Measurements from ENCODE around the gene BTBD7.

BTBD7 gene

GRCh38 chr14:93331002-93331727 lies 1.7 kb downstream of the BTBD7 start:
- Histone ChIP-seq H3K9ac (no peak overlapping the region), H3K36me3 (ENCODE audit: insufficient read depth) (no peaks in the 10 kb centered on the region), H3K79me2 (ENCODE audit: insufficient read depth, low read depth) (peaks cover 58% of the 10 kb centered on the region), H3K27me3 (ENCODE audit: insufficient read depth, low read depth) (no peaks in the 10 kb centered on the region), H2AFZ (ENCODE audit: low read depth) (no peak overlapping the region), H3K4me2 (peak overlapping the region; percentile 72), H3K27ac (no peak overlapping the region), H4K20me1 (ENCODE audit: insufficient read depth) (no peaks in the 10 kb centered on the region), H3K4me3 (IDR thresholded peaks at IDR 0.05; ENCODE audit: insufficient read depth, low read depth, low read length) (no peak overlapping the region), H3K4me1 (ENCODE audit: low read depth, poor library complexity, severe bottlenecking) (peaks cover 21% of the 10 kb centered on the region)
- TF ChIP-seq, protein P1, sequence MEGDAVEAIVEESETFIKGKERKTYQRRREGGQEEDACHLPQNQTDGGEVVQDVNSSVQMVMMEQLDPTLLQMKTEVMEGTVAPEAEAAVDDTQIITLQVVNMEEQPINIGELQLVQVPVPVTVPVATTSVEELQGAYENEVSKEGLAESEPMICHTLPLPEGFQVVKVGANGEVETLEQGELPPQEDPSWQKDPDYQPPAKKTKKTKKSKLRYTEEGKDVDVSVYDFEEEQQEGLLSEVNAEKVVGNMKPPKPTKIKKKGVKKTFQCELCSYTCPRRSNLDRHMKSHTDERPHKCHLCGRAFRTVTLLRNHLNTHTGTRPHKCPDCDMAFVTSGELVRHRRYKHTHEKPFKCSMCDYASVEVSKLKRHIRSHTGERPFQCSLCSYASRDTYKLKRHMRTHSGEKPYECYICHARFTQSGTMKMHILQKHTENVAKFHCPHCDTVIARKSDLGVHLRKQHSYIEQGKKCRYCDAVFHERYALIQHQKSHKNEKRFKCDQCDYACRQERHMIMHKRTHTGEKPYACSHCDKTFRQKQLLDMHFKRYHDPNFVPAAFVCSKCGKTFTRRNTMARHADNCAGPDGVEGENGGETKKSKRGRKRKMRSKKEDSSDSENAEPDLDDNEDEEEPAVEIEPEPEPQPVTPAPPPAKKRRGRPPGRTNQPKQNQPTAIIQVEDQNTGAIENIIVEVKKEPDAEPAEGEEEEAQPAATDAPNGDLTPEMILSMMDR (conservative IDR thresholded peaks at IDR 0.05; ENCODE audit: low read depth, low read length): no peak

DNA sequence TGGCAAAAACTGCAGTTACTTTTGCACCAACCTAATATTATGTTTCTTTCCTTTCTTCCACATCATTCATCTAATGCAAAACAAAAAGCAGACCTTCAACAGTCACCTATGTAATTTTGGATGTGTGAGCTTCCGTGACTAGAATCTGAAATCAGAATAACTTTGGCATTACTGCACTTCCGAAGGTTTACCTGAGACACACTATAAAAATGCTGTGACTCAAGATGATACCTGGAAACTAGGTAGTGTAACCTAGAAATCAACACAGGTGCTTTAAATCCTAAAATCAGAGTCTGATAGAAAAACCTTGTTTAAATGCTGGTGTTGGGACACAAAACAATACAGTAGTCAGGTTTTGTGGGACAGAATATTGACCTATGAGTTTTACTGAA lies 2.2 kb downstream of the BTBD7 start:
- TF ChIP-seq, protein P1 (conservative IDR thresholded peaks at IDR 0.05; ENCODE audit: low read depth, low read length): no peak
- H3K27ac ChIP-seq: no peak overlapping the region
- H3K4me2 ChIP-seq: no peak overlapping the region
- H4K20me1 ChIP-seq (ENCODE audit: insufficient read depth): no peaks in the 10 kb centered on the region
- H2AFZ ChIP-seq (ENCODE audit: low read depth): no peak overlapping the region
- no peak overlapping the region for H3K9ac ChIP-seq
- H3K4me1 ChIP-seq (ENCODE audit: low read depth, poor library complexity, severe bottlenecking): peaks cover 21% of the 10 kb centered on the region
- no peaks in the 10 kb centered on the region for H3K27me3 ChIP-seq (ENCODE audit: insufficient read depth, low read depth)
- no peaks in the 10 kb centered on the region for H3K36me3 ChIP-seq (ENCODE audit: insufficient read depth)
- no peak overlapping the region for H3K4me3 ChIP-seq (IDR thresholded peaks at IDR 0.05; ENCODE audit: insufficient read depth, low read depth, low read length)
- H3K79me2 ChIP-seq (ENCODE audit: insufficient read depth, low read depth): peaks cover 62% of the 10 kb centered on the region

DNA sequence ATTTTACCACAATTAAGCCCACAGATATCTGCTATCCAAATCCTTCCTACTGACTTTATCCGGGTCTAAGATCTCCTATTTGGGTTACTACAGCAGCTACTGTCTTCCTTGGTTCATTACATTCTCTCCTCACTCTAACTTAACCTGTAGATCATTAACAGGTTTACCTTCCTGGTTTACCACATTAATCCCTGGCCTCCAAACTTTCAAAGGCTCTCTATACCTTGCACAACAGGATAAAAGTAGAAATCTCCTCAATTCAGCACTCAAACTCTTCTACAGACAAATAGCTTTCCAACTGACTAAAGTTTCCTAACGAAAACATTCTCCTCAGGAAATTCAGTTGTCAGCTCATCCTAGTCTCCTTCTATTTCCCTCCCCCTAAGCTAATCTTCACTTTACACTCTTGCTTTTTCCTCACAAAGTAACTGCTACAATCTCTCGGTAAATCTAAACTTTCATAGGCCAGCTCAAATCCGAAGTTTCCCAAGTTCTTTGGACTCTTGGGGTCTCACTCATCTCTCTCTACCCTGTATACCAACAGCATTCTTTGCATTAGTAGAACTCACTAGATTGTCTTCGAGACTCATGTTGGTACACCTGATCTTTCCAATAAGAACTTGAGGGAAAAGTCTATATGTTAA lies 2.7 kb downstream of the BTBD7 start:
- H3K27me3 ChIP-seq (ENCODE audit: insufficient read depth, low read depth): no peaks in the 10 kb centered on the region
- no peaks in the 10 kb centered on the region for H3K36me3 ChIP-seq (ENCODE audit: insufficient read depth)
- no peak overlapping the region for H2AFZ ChIP-seq (ENCODE audit: low read depth)
- no peak overlapping the region for H3K9ac ChIP-seq
- no peak overlapping the region for H3K27ac ChIP-seq
- H3K4me3 ChIP-seq (IDR thresholded peaks at IDR 0.05; ENCODE audit: insufficient read depth, low read depth, low read length): no peak overlapping the region
- H3K79me2 ChIP-seq (ENCODE audit: insufficient read depth, low read depth): peaks cover 68% of the 10 kb centered on the region
- TF ChIP-seq, protein P1 (conservative IDR thresholded peaks at IDR 0.05; ENCODE audit: low read depth, low read length): no peak
- H3K4me2 ChIP-seq: no peak overlapping the region
- H4K20me1 ChIP-seq (ENCODE audit: insufficient read depth): no peaks in the 10 kb centered on the region
- H3K4me1 ChIP-seq (ENCODE audit: low read depth, poor library complexity, severe bottlenecking): peaks cover 21% of the 10 kb centered on the region

GRCh38 chr14:93328546-93328945 lies 4.3 kb downstream of the BTBD7 start:
- Histone ChIP-seq H3K4me2 (no peak overlapping the region), H3K4me1 (ENCODE audit: low read depth, poor library complexity, severe bottlenecking) (peaks cover 18% of the 10 kb centered on the region), H2AFZ (ENCODE audit: low read depth) (no peak overlapping the region), H3K79me2 (ENCODE audit: insufficient read depth, low read depth) (peaks cover 77% of the 10 kb centered on the region), H3K27ac (no peak overlapping the region), H3K4me3 (IDR thresholded peaks at IDR 0.05; ENCODE audit: insufficient read depth, low read depth, low read length) (no peak overlapping the region), H3K9ac (no peak overlapping the region), H3K36me3 (ENCODE audit: insufficient read depth) (no peaks in the 10 kb centered on the region), H4K20me1 (ENCODE audit: insufficient read depth) (no peaks in the 10 kb centered on the region), H3K27me3 (ENCODE audit: insufficient read depth, low read depth) (no peaks in the 10 kb centered on the region)
- TF ChIP-seq, protein P1 (conservative IDR thresholded peaks at IDR 0.05; ENCODE audit: low read depth, low read length): no peak
